SIG-M5 (cell line): ENCODE data around the gene HSD3B1.
"Not testable (repeated sequence)": the region's sequence is repeated elsewhere in the genome, so short reads cannot be mapped to it uniquely, and the experiment has no call there.

Experiments used
- DNase-seq: peaks from one replicate; lab custom pipeline; 2025; lab: John Stamatoyannopoulos, UW

The HSD3B1 gene

GRCh38 chr1:119554183-119554582 lies 47.2 kb downstream of the HSD3B1 start:
- DNase-seq, result no peak

- DNase-seq, result no peak
Observed at GRCh38 chr1:119556423-119556822, 49.4 kb downstream of the HSD3B1 start.

- not testable (repeated sequence) for DNase-seq
Observed at GRCh38 chr1:119560402-119560801, 53.4 kb downstream of the HSD3B1 start.

- DNase-seq, result no peak
Observed at GRCh38 chr1:119564548-119564947, 57.5 kb downstream of the HSD3B1 start.
